SKM-1 treated with dmso at 0.1 percent for 144 hours (cell line): Measurements from ENCODE around the gene RNF19B.

Experiments
- DNase-seq: peaks from one replicate; lab custom pipeline; 2025; ENCODE audit not compliant: unreplicated experiment; lab: John Stamatoyannopoulos, UW

The RNF19B gene

DNA sequence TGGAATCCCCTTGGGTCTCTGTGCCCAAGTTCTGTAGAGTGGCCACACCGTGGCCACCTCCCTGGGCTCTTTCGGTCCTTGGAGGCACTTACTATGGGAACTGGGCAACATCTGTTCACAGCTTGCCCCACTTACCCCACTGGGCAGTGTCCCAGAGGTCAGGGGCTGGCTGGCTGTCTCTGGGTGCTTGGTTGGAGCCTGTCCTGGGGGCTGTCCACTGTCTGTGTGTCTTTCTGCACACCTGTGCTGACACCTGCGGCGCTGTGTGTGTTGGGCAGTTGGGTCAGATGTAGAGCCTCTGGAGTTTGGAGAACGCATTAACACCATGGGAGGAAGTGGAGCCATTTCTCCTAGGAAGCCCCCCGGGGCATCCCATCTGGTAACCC lies 62.1 kb downstream of the RNF19B start:
- DNase-seq, result no peak

DNA sequence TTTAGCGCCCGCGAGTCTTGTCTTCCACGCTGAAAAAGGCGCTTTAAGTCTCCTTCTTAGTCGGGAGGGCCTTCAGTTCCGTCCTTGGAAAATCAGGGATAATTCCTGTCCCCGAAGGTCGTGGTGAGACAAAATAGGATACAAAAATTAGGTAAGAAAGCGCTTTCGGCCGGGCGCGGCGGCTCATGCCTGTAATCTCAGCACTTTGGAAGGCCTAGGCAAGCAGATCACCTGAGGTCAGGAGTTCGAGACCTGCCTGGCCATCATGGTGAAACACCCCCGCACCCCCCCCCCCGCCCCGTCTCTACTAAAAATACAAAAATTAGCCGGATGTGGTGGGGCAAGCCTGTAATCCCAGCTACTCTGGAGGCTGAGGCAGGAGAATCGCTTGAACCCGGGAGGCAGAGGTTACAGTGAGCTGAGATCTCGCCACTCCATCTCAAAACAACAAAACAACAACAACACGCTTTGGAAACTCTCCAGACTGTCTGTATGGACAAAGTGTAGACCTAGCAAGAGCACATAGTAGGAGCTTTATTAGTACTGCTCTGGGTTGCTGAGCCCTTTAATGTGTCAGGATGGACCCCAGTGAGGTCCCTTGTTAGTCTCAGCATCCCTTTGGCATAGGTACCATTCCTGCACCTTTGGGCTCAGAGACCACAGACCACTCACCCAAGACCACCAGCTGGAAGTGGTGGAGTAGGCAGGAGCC lies 62.6 kb downstream of the RNF19B start:
- no peak for DNase-seq

DNA sequence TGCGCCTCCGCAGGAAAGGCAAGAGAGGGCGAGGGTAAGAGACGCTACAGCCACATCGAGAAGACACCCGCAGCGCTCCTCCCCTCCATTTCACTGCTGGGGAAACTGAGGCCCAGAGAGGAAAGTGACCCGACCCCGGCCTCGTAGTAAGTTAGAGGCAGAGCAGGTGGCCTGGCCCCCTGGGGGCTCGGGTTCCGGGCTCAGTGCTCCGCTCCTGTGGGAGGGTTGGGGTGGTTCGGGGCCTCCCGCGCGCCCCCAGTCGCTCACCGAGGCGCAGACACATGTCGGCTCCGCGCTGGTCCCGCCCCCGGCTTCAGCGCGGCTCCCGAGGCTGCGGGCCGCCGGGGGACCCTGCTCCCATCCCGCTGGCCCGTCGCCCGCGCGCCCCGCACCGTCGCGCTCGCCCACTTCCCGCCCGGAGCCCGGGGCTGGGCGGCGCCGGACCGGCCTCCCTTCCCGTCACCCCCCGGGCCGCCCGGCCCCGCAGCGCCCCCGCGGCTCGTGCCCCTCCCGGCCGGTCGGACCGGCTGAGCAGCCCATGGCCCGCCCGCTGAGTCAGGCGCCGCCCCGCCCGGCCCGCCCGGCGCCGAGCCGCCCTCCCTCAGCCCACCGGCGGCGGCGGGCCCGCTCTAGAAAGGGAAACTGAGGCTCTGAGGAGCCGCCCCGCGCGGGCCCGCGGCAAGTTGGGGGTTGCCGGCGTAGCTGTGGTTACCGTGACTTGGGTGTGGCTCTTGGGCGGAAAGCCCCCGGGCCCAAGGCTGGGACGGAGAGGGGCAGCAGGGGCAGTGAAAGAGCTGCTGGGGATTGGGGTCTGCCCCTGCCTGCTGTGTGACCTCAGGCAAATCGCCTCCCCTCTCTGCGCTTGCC lies 63.4 kb downstream of the RNF19B start, which contains the start of gene TMEM54:
TSS of gene TMEM54 (minus strand) at position 434 of the 867 bp plus-strand sequence. CDS start at position 283, 151 bp downstream.
- no peak for DNase-seq

DNA sequence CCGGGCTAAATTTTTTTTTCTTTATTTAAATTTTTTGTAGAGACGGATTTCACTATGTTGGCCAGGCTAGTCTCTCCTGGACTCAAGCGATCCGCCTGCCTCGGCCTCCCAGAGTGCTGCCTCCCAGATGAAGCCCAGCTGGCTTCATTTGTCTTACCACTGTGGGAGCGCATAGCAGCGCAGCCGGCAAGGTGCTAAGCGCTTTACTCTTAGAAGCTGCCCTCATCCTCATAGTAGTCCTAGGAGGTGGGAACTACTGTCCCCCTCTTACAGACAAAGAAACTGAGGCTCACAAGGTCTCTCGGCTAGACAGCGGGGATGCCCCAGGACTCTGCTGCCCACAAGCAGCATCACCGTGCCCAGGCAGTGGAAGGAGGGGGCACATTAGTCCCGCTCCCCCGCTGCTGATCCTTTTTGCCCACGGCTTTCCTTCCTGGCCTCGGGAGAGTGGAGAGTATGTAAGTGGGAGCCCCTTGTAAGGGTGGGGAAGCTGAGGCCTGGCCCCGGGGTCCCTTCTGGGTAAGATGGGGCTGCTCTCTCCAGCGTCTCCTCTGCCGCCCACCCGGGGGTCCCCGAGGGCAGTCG lies 64.1 kb downstream of the RNF19B start:
- no peak for DNase-seq

DNA sequence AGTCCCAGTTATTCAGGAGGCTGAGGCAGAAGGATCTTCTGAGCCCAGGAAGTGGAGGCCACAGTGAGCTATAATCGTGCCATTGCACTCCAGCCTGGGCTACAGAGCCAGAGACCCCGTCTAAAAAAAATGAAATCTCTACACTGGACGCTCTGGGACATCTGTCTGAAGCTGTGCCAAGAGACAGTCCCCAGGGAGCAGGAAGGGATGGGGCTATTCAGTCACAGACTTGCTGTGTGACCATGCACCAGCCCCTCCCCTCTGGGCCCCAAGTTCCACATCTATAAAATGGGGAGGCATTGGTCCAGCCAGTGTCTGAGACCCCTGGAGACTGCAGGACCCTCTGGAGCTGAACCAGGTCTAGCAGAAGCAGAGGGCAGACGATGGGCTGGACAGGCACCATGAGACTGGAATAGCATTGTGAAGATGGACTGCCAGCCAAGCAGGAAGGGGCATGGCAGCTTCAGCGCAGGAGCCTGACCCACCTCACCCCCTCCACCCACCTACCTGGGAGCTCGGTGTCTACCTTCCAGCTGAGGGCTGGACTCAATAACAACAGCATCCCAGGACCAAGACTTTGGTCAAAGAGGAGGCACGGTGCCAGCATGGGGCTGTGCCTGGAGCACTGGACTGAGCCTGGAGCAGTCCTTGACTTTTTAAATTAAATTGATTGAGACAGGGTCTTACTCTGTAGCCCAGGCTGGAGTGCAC lies 64.9 kb downstream of the RNF19B start:
- DNase-seq, result no peak

DNA sequence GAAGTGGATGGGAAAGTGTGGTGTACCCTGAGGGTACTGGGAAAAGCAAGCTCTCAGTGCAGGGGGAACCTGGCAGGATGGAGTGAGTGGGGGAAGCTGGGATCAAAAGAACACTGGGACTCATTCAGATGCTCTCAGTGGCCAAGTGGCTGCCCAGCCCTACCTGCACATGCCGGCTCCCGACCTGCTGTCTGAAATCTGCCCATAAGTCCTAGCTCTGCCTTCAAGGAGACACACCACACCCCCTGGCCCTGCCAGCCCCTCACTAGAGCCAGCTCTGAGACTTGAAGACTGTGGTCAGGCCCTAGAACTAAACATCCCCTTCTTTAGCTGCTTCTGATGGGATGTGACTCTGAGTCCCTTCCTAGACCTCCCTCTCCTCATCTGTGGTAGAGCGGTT lies 65.7 kb downstream of the RNF19B start:
- DNase-seq, result no peak

DNA sequence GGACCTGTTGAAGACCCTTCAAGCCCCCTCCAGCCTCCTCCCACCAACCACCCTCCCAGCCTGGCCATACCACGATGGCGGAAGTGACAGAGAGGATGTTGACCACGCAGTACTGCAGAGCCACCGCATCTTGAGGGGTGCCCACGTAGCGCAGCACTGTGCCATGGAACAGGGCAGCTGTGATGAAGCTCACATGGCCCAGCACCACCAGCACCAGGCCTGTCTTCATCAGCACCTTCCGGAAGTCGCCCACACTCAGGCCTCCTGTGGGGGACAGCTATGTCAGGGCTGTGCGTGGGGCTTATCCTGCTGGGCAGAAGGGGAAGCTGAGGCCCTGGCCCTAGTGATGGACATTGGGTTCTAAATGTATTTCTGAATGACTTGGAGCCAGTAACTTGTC lies 66.6 kb downstream of the RNF19B start:
- no peak for DNase-seq

DNA sequence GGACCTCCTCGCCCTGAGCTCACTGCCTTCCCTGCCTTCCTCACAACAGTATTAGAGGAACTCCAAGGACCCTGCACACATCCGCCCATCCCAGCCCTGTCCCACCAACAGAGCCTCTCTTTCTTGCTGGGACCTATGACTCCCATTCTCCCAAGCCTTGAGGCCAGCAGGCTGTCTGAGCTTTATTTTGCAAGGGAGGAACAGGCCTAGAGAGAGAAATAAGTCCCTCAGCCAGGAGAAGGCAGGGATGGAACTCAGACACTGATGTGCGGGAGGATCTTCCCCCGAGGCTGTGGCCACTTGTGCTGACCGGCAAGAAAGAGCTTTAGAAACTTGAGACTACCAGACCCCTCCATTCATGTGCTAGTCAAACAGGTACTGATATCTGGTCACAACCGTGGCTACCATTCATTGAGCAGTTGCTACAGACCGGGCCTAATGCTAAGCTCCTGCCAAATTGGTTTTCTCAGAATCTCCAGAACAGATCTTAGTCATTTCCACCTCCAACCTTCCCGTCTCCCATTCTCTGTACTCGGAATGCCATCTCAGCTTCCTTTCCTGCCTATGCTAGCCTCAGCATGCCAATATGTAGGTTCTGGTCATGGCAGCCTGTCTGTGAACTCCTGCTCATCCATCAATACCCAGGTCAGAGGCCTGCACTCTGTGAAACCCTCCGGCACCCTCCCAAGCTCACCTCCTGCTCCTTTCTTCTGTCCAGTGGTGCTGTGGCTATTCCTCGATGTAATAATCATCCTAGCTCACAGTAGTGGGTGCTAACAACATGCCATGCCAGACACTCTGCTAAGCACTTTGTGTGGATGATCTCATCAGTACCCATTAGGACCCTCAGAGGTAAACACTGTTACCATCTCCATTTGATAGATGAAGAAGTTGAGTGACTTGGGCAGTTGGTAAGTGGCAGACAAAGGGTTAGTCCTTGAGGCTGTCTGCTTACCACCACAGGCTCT lies 67.2 kb downstream of the RNF19B start:
- DNase-seq, result no peak

DNA sequence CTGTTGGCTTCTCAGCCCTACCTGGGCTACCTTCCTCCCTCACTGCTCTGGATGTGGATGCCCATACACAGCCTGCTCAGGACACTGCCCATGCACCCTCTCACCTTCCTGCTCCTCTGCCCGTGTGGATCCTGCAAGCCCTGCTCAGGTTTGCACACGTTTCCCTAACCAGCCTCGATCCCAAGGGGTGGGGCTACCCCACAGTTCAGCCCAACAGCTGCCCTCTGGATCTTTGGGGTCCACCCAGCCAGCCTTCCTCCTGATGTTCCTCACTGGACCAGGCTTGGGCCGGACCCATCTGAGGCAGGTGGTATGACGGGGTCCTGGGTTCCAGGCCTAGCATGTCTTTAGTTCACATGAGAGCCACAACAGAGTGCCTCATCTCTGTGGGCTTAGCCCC lies 68.2 kb downstream of the RNF19B start:
- no peak for DNase-seq

DNA sequence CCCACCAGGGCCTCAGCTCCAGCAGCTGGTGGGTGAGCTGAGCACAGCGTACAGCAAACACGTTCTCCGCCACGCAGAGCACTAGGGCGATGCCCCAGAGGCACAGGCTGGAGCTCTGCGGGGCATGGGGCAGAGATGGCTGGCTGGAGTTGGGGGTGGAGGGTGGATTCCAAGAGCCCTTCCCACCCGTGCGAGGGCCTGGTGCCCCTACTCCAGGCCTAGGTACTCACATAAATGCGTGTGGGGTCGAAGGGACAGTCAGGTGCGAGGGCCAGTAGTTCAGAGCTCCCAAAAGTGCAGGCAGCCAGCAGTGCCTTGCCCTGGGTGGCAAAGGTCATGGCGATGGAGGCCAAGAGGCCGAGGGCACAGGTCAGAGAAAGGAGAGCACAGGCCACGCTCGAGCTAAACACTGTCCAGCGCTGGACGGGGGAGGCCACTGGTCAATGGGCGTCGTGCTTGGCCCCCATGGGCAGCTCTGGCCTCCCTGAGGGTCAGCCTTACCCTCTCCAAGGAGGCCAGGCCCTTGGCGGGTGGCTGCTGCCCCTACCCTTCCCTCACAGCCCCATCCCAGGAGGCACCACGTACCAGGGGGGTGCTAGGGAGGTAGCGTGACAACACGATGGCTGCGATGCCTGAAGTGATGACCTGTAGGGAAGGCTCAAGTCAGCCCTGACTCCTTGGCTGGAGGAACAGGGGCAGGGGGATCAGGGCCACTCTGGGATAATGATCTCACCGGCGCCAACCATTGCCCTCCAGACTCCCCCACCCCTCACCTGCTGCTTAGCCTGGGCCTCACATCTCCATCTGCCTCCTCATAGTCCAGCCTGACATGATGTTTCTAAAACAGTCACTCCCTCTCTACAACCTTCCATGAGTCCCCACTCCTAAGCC lies 69.0 kb downstream of the RNF19B start:
- no peak for DNase-seq

DNA sequence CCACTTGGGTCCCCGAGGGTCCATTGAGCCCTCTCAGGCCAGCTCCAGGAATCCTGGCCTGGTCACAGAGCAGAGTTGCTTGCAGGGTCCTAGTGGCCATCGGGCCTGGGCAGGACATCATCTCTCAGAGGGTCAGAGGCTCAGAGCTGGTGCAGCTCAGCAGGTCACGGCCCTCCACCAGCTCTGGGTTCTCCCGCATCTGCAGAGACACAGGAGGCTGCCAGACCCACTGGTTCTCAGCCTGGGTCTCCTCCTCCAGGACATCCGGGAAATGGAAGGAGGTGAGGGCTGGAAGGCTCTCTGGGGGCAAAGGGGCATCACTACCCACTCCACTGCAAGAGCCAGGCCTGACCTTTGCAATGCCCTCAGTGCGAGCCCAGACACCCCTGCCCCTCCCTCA lies 69.9 kb downstream of the RNF19B start:
- DNase-seq, result no peak

DNA sequence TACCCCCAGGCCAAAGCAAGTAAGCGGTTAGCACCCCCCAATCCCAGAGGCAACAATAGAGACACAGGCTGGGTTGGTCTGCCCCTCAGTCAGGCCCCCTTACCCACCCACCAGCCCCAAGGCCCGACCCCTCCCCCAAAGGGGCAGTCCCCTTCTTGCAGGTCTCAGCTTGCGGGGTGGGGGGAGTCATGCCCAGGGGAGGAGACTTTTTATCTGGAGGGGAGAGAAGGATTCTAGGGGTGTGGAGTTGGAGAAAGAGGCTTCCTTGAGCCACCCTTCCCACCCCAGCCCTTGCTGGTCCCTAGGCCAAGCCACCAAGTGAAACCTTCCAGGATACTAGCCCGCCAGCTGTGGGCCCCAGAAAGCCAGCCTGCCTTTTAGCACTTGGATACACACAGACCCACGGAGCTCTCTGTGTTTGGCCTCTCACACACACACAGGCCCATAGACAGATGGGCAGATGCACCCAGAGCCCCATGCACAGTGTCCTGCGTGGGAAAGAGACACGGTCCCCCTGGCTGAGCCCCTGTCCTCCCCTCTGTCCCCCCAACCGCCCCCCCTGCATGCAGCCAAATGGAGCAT lies 70.5 kb downstream of the RNF19B start:
- no peak for DNase-seq

DNA sequence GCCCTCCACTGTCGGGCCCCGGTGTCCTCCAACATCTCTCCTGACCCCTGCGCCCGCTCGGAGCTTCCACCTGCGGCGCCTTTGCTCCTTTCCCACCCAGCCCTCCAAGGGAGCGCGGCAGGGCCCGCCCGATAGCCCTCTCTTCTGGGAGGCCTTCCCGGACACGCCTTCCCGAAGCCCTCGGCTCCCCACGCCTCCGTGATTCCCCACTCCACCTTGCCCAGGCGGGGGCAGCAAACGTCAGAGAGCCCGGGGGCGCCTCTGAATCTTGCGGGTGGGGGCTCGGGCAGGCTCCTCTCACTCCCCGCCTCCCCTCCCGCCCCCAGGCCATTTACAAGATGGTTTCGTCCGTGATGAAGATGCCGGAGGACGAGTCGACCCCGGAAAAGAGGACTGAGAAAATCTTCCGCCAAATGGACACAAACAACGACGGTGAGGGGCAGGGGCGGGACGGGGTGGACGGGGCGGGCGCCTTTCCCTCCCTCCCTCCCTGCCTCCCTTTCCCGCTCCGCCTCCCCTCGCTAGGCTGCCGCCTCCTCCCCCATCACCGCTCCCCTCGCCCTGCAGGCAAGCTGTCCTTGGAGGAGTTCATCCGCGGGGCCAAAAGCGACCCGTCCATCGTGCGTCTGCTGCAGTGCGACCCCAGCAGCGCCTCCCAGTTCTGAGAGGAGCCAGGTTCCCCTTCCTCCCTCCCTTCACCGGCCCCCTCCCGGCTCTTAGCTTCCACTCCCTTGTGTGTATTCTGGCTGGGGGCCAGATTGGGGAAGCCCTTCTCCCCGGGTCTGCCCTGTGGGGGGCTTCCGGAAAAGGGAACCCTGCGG lies 71.2 kb downstream of the RNF19B start:
- no peak for DNase-seq

DNA sequence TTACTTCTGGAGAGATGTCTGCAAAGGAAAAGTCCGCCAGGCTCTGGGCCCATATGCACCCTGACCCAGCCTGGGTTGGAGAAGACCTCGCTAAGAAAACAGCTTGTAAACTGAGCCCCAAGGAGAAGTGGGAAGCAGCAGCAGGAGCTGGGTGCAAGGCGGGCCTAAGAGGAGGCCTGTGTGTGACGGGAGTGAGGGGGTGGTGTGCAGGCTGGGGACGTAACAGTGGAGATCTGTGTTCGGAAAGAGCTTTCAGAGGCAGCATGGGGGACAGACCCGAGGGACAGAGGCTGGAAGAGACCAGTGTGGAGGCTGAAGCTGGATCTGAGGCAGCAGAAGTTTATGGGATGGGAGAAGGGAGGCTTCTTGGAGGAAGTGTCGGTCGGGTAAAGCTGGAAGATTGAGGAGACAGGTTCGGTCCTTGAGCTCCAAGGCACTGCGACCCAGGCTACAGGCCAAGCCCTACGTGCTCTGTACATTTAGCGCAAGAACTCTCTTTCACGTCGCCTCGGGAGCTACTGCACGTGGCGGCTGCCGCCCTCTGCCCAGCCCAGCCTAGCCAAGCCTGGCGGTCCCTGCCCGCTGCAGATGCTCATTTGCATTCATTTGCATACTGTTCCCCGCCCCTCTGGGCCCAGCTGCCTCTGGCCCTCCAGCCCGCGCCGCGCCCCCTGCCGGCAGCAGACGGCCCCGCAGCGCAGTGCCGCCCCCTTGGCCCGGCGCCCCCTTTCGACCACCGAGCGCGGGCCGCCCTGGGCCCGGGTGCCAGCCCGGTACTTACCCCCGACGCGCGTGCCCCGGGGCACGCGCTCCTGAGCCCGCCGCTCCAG lies 72.0 kb downstream of the RNF19B start:
- no peak for DNase-seq

DNA sequence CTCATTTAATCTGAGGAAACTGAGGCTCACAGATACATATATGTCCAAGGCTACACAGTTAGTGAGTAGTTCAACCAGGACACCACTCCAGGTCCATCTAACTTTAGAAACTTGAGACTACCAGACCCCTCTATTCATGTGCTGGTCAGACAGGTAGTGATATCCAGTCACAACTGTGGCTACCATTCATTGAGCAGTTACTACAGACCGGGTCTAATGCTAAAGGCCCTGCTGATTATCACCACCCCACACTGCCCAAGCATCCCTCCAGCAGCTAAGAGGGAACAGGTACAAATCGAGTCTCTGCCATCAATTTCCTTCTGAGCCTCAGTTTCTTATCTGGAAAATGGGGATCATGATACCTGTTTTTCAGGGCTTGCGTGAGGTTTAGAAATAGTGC lies 73.0 kb downstream of the RNF19B start:
- no peak for DNase-seq

DNA sequence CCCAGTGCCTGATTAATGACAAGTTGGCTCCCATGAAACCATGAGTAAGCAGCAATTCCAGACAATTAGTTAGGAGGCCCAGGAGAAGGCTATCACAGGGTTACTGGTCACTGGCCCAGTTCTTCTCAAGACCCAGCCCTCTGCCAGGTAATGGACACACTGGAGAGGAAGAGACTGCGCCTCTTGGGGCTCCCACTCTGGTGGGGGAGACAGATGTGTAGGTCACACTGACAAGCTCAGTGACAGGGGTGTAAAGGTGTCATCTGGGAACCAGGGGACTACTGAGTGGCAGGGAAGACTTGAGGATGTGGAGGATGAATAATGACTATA lies 73.4 kb downstream of the RNF19B start:
- DNase-seq, result no peak

DNA sequence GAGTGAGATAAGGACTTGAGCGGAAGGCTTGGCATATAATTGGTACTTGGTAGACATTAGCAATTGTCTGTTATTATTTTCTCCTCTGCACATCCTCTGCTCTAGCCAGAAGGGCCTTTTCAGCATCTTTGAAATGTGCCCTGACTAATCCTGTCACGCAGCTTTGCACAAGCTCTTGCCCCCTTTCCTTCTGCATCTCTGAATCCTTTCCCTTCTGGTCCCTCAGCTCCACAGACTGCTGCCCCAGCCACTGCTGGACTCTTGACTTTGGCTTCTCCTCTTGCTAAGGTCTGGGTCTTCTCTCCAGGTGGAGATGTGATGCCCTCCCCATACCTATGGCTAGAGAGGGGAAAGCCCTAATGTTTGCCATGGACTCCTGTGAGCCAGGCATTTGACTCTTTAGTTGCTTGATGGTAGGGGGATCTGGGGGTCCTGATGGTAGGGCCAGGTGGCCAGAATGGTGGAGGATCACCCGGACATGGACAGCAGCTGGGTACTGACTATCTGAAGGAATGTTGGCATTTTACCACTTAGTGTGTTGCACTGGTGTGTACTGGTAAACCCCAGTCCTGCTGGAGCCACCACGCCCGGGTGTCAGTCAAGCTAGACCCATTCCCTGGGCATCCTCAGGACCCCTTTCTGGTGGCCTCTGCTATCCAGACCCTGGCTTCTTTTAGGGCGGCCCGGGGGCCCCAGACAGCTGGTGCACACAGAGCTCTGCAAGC lies 73.9 kb downstream of the RNF19B start:
- no peak for DNase-seq
